A549 (cell line): ENCODE data around the gene ADGRG2. TPM values are rescaled to one million over a fixed set of nuclear protein-coding genes. Genes with fewer than 3 reads are reported as not detected.

Source experiments
- ATAC-seq, 2 experiments: fragments of 200-7000 bp in 1 of 2; fragments of >200 bp in 1 of 2; cut with Nextera tagmentation in 1 of 2; cut with Tn5 transposase in 1 of 2; 3 replicates each; pipeline versions ENCODE4 v1.8.0 to v1.9.1; 2018 to 2020; ENCODE audit warnings: mild to moderate bottlenecking in 1 of 2, moderate library complexity in 1 of 2
- CTCF ChIA-PET: fragments of 300-600 bp; sonication (Branson Sonifier 250); formaldehyde crosslinking; extraction: SDS; loops from one replicate; lab custom pipeline; 2021; ENCODE audit warnings: antibody characterized with exemption, inconsistent platforms; lab: Yijun Ruan, JAX
- POLR2A ChIA-PET: fragments of 350-600 bp; formaldehyde crosslinking; extraction: SDS; loops from one replicate; lab custom pipeline; 2021; ENCODE audit warnings: antibody characterized with exemption, inconsistent platforms; lab: Yijun Ruan, JAX
- DNase-seq, 2 experiments: peaks; one replicate each; pipeline versions ENCODE4 v3.0.0 to v3.0.0-alpha.2; 2011 to 2016; ENCODE audit warnings: low read depth in 1 of 2, low spot score in 1 of 2
- FAIRE-seq: peaks from 2 replicates; lab custom pipeline; 2011; peaks lifted over from hg19 to GRCh38; lab: Jason Lieb, UNC
- H3K27ac ChIP-seq, 2 experiments: fragments of >200 bp; sonication (Bioruptor Twin); formaldehyde crosslinking; 3 replicates each; pipeline ENCODE4 v1.5.1; 2016 to 2017
- H3K4me1 ChIP-seq: fragments of >200 bp; sonication (Bioruptor Twin); formaldehyde crosslinking; 3 replicates; pipeline ENCODE4 v1.6.1; 2016
- H3K4me2 ChIP-seq: fragments of >200 bp; sonication (Bioruptor Twin); formaldehyde crosslinking; 3 replicates; pipeline ENCODE4 v1.6.1; 2016
- H3K4me3 ChIP-seq: fragments of >200 bp; sonication (Bioruptor Twin); formaldehyde crosslinking; 3 replicates; pipeline ENCODE4 v1.5.1; 2016
- H3K9me3 ChIP-seq: fragments of >200 bp; sonication (Bioruptor Twin); formaldehyde crosslinking; 3 replicates; pipeline ENCODE4 v1.6.1; 2016
- ATOH8 ChIP-seq: fragments of 250-450 bp; sonication (Bioruptor Pico); IDR thresholded peaks from 2 replicates; pipeline ENCODE4 v1.5.0; 2020; ENCODE audit warnings: low read depth, mild to moderate bottlenecking, moderate library complexity
- BCL3 ChIP-seq: fragments of >200 bp; sonication (Bioruptor Twin); formaldehyde crosslinking; IDR thresholded peaks from 3 replicates; pipeline ENCODE4 v1.6.1; 2016
- BHLHE40 ChIP-seq: IDR thresholded peaks from 2 replicates; pipeline ENCODE4 v1.6.1; 2012; ENCODE audit warnings: low read depth, low read length, inconsistent platforms
- CBX8 ChIP-seq: fragments of 200-600 bp; sonication (generic); IDR thresholded peaks from 2 replicates; pipeline ENCODE4 v1.6.1; 2016
- CTCF ChIP-seq: fragments of >200 bp; sonication (Bioruptor Twin); formaldehyde crosslinking; IDR thresholded peaks from 3 replicates; pipeline ENCODE4 v1.5.1; 2016
- ELK1 ChIP-seq: fragments of 150-350 bp; IDR thresholded peaks from 2 replicates; pipeline ENCODE4 v1.6.1; 2014; ENCODE audit warnings: low read depth, mild to moderate bottlenecking, low read length
- EP300 ChIP-seq, 2 experiments: fragments of >200 bp; sonication (Bioruptor Twin); formaldehyde crosslinking; IDR thresholded peaks; 2 replicates in 1 of 2; 3 replicates in 1 of 2; pipeline ENCODE4 v1.6.1; 2016 to 2017
- HDAC2 ChIP-seq: fragments of 200-600 bp; sonication (generic); IDR thresholded peaks from 2 replicates; pipeline ENCODE4 v1.6.1; 2016
- HMGXB4 ChIP-seq: fragments of 250-450 bp; sonication (Bioruptor Pico); IDR thresholded peaks from 2 replicates; pipeline ENCODE4 v1.5.0; 2021; ENCODE audit warnings: mild to moderate bottlenecking, moderate library complexity, borderline replicate concordance
- KDM5A ChIP-seq: fragments of 200-600 bp; sonication (generic); IDR thresholded peaks from 2 replicates; pipeline ENCODE4 v1.6.1; 2016; ENCODE audit warnings: antibody characterized with exemption, mild to moderate bottlenecking
- MAFK ChIP-seq: fragments of 450-650 bp; IDR thresholded peaks from 2 replicates; pipeline ENCODE4 v1.6.1; 2014; ENCODE audit not compliant: partially characterized antibody
- MYC ChIP-seq: IDR thresholded peaks from 2 replicates; pipeline ENCODE4 v1.6.1; 2012; ENCODE audit warnings: mild to moderate bottlenecking, inconsistent platforms, low read length, improper control_type of control experiment, borderline replicate concordance
- NPAS2 ChIP-seq: fragments of 250-450 bp; sonication (Bioruptor Pico); IDR thresholded peaks from 2 replicates; pipeline ENCODE4 v1.8.0; 2022; ENCODE audit warnings: mild to moderate bottlenecking, moderate library complexity, borderline replicate concordance
- POLR2A ChIP-seq: IDR thresholded peaks from 2 replicates; pipeline ENCODE4 v1.6.1; 2012; ENCODE audit warnings: mild to moderate bottlenecking, low read length
- RCOR1 ChIP-seq: fragments of 150-350 bp; IDR thresholded peaks from 2 replicates; pipeline ENCODE4 v1.6.1; 2014; ENCODE audit warnings: antibody characterized with exemption, low read length, low read depth
- REST ChIP-seq: fragments of 200-600 bp; sonication (generic); IDR thresholded peaks from 2 replicates; pipeline ENCODE4 v1.6.1; 2016; ENCODE audit warnings: antibody characterized with exemption, mild to moderate bottlenecking, moderate library complexity
- SMC3 ChIP-seq: fragments of >200 bp; sonication (Bioruptor Twin); formaldehyde crosslinking; IDR thresholded peaks from 3 replicates; pipeline ENCODE4 v1.6.1; 2018; ENCODE audit warnings: inconsistent platforms
- TFCP2L1 ChIP-seq: fragments of 250-450 bp; sonication (Bioruptor Pico); IDR thresholded peaks from 2 replicates; pipeline ENCODE4 v1.5.0; 2021; ENCODE audit warnings: mild to moderate bottlenecking
- TP53 ChIP-seq: fragments of 250-450 bp; sonication (Bioruptor Pico); IDR thresholded peaks from 2 replicates; pipeline ENCODE4 v1.5.0; 2021; ENCODE audit warnings: mild to moderate bottlenecking, moderate library complexity
- ZFP36 ChIP-seq: fragments of 450-650 bp; IDR thresholded peaks from 2 replicates; pipeline ENCODE4 v1.6.1; 2014; ENCODE audit warnings: borderline replicate concordance; ENCODE audit not compliant: partially characterized antibody
- WGBS: methylation state at CpG from one replicate; pipeline ENCODE4 v1.1.6; 2017; ENCODE audit errors: missing lambda C conversion rate; 5-methylcytosine and 5-hydroxymethylcytosine counted together
- polyA plus RNA-seq, 4 experiments: library from polyadenylated mRNA; depleted of rRNA in 3 of 4; stranded (reverse); fragments of >200 nt; fragmentation: RNase III in 1 of 4; extraction: RNeasy Plus Mini Kit Qiagen cat#74134 plus additional on column Dnase treatment in 1 of 4; gene quantifications; 2 replicates in 3 of 4; 3 replicates in 1 of 4; pipeline ENCODE4 v1.2.3, GENCODE V29; 2011 to 2017

Gene ADGRG2
- polyA plus RNA-seq, 2 of the 4 experiments (the other 2 are of a cell fraction), result 5.2 to 10.3 TPM

GRCh38 chrX:19122641-19123009 is 357 bp upstream of the ADGRG2 start (continued):
- TF ChIP-seq CTCF, result no peak
- TF ChIP-seq MYC, result no peak
- no peak for TF ChIP-seq ATOH8 (CRISPR knock-in tag)
- no peak for TF ChIP-seq BHLHE40
- no peak for TF ChIP-seq NPAS2 (CRISPR knock-in tag)
- TF ChIP-seq EP300 (IDR thresholded peaks at IDR 0.05), result no peak
- no peak for TF ChIP-seq HMGXB4 (CRISPR knock-in tag)
- TF ChIP-seq CBX8, result no peak

- Histone ChIP-seq H3K9me3 (no peaks in the 10 kb centered on the region), H3K4me3 (peak overlapping the region; percentile 77), H3K27ac (peak overlapping the region; percentile 93 to 96), H3K4me1 (0 out of 3 replicates have a peak, but pooled peaks cover 4% of the 10 kb centered on the region), H3K4me2 (peak overlapping the region; percentile 98)
- DNase-seq, result no peak
- no peak for FAIRE-seq
- CTCF ChIA-PET, result interaction anchor here (0.8 to 4.3 kb wide), 19 partner anchors 12 to 190 kb away, joined by 3 to 34 read pairs (median 4); no protein-coding TSS in a partner anchor
- TF ChIP-seq TP53 (CRISPR knock-in tag), result no peak
- TF ChIP-seq CTCF, result no peak
- TF ChIP-seq BCL3, result no peak
- no peak for TF ChIP-seq REST
- no peak for TF ChIP-seq TFCP2L1 (CRISPR knock-in tag)
- no peak for TF ChIP-seq MYC
- TF ChIP-seq SMC3, result no peak
- TF ChIP-seq ZFP36, result no peak
- TF ChIP-seq POLR2A, result no peak
- TF ChIP-seq HDAC2, result no peak
- TF ChIP-seq KDM5A, result no peak
- TF ChIP-seq RCOR1, result no peak
- TF ChIP-seq MAFK, result no peak
- TF ChIP-seq ELK1, result no peak
- 24% methylated on average over 13 of the region's 18 CpGs for WGBS
- ATAC-seq, result peak; percentile 25 to 46
- POLR2A ChIA-PET, result no interaction called here
Observed at GRCh38 chrX:19121466-19121865, 802 bp downstream of the ADGRG2 start.
